Measurements from ENCODE around the gene TRAPPC1. TPM values are rescaled to one million over a fixed set of nuclear protein-coding genes. Genes with fewer than 3 reads are reported as not detected.

The TRAPPC1 gene
- total and polyA plus RNA-seq, 2 of the 8 experiments (the other 6 are each of a cell fraction or from before 2014, with no cell fraction given), result 114 to 170 TPM

DNA sequence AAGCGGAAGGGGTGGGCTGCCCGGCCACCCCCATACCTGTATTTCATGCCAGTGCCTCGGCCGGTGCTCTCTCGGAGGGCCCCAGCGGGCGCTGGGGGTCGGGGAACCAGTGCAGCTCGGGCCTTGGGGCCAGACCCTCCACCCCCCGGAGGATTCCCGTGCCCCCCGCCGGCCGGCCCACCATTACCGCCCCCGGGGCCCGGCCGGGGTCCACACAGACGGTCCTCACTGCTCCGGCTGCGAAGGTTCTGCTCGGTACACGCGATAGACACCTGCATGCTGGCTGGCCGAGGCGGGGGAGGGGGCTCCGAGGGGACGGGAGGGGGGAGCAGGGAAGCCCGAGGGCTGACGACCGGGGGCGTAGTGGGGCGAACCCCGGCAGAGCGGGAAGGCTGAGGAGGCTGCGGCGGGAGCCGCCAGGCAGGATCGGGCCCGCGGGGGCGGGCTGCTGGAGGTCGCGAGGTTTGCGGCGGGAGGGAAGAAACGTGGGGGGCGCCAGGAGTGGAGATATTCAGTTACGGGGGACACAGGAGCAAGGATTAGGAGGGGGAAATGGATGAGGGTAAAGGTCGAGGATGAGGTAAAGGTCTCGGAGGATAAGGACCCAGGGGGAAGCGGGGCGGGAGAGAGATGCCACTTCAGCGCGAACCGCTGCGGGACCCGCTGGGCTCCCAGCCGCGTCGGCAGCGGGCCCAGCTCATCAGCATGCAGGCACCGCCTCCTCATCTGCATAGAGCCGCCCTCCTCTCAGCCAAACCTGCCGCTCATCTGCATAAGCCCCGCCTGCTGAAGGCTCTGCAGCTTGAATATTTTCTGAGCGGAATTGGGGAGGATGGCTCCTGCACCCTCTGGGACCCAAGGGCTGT lies 2.4 kb downstream of the TRAPPC1 start, which contains the start of gene KCNAB3:
Gene KCNAB3 (minus strand): TSS at position 699 of the 866 bp plus-strand sequence. CDS start 421 bp downstream, at position 278.
- ChIA-PET POLR2A (ENCODE audit: partially characterized antibody) (interaction anchor here (0.8 to 1.2 kb wide), 2 partner anchors 11 to 243 kb away, joined by 3 read pairs; no protein-coding TSS in a partner anchor), CTCF (ENCODE audit: partially characterized antibody) (interaction anchor here (0.6 to 2.4 kb wide), 9 partner anchors 13 to 128 kb away, joined by 3 to 19 read pairs (median 4); partner anchors contain the start of gene KDM6B)
- 8% methylated on average over 19 of the region's 67 CpGs; no CpG with 5 or more reads in 1 of the 2 experiments for WGBS, 2 experiments (ENCODE audit: extremely low coverage in 1 of 2, insufficient coverage in 1 of 2, insufficient read length in 1 of 2, insufficient replicate concordance in 2 of 2, low coverage in 1 of 2, low lambda C conversion rate in 2 of 2, missing lambda C conversion rate in 1 of 2)
- FAIRE-seq (peak; percentile 42), DNase-seq (ENCODE audit: low read depth in 1 of 2, low spot score in 2 of 2) (peak in 1 of 2 experiments; percentile 83)
- Histone ChIP-seq H3K4me2 (ENCODE audit: insufficient read depth in 1 of 2, low read depth in 2 of 2, low read length in 2 of 2) (peak within 1 kb of the TSS; percentile 78 to 96), H4K20me1 (replicated peaks in 1 of 2; ENCODE audit: control insufficient read depth in 1 of 2, insufficient read depth in 2 of 2, low read length in 2 of 2) (peaks cover 0 to 5% of the 10 kb centered on the region in 2 experiments), H3K4ac (replicated peaks; ENCODE audit: insufficient read length, low read depth, low read length) (no peak within 1 kb of the TSS), H3K79me2 (ENCODE audit: control insufficient read depth in 1 of 2, insufficient read depth in 2 of 2, low read length in 2 of 2) (0 out of 4 replicates have a peak, but pooled peaks cover 0 to 4% of the 10 kb centered on the region in 2 experiments), H2BK120ac (replicated peaks; ENCODE audit: low read depth, low read length) (no peak within 1 kb of the TSS), H2BK15ac (ENCODE audit: low read length) (peak within 1 kb of the TSS; percentile 19; the same call in 1 of the 2 replicates), H2AK5ac (ENCODE audit: low read depth, low read length) (0 out of 2 replicates have a peak within 1 kb of the TSS, but pooled peaks have one; percentile 48), H4K5ac (ENCODE audit: insufficient read length, low read depth, low read length) (no peak within 1 kb of the TSS), H4K91ac (replicated peaks; ENCODE audit: insufficient read length, low read length) (no peak within 1 kb of the TSS), H3K4me3 (ENCODE audit: extremely low read depth in 1 of 4, insufficient read depth in 2 of 4, low read depth in 3 of 4, low read length in 4 of 4) (peak within 1 kb of the TSS; percentile 50 to 95 (median 60)), H4K8ac (ENCODE audit: extremely low read depth, insufficient read depth, low read length) (no peak within 1 kb of the TSS), H3K23me2 (ENCODE audit: low read depth, low read length) (peaks cover 15% of the 10 kb centered on the region), H3K79me1 (ENCODE audit: low read depth, low read length) (no peaks in the 10 kb centered on the region), H3K27ac (ENCODE audit: low read depth, low read length) (no peak within 1 kb of the TSS), H3K27me3 (replicated peaks in 1 of 4; ENCODE audit: control insufficient read depth in 3 of 4, extremely low read depth in 1 of 4, insufficient read depth in 3 of 4, low read length in 3 of 4) (peaks cover 11 to 44% (median 37%) of the 10 kb centered on the region in 4 experiments), H3K4me1 (replicated peaks in 1 of 4; ENCODE audit: control insufficient read depth in 3 of 4, insufficient read depth in 4 of 4, low read length in 3 of 4) (peaks cover 0 to 5% (median 3%) of the 10 kb centered on the region in 4 experiments; a peak in 4 of 7 replicates), H3K9me3 (ENCODE audit: insufficient read depth in 2 of 2, low read depth in 1 of 2, low read length in 1 of 2) (no peaks in the 10 kb centered on the region), H3K9ac (replicated peaks in 1 of 4; ENCODE audit: extremely low read depth in 1 of 4, low read depth in 3 of 4, low read length in 3 of 4) (peak within 1 kb of the TSS in 1 of 4 experiments; percentile 66; a peak in 2 of 7 replicates), H3K36me3 (ENCODE audit: control insufficient read depth in 2 of 4, insufficient read depth in 4 of 4, low read length in 3 of 4) (0 out of 8 replicates have a peak, but pooled peaks cover 0 to 3% (median 0%) of the 10 kb centered on the region in 4 experiments), H2BK20ac (ENCODE audit: low read length) (no peak within 1 kb of the TSS), H3K23ac (ENCODE audit: insufficient read length) (peak within 1 kb of the TSS; percentile 22), H2BK5ac (ENCODE audit: low read depth, low read length) (no peak within 1 kb of the TSS), H2BK12ac (ENCODE audit: low read depth, low read length) (no peak within 1 kb of the TSS), H3K14ac (ENCODE audit: insufficient read length) (no peak within 1 kb of the TSS), H3K18ac (ENCODE audit: extremely low read depth, low read length) (no peak within 1 kb of the TSS; the same call in 1 of the 2 replicates), H2AFZ (ENCODE audit: low read length) (no peak within 1 kb of the TSS; the same call in 1 of the 2 replicates), H3K56ac (replicated peaks; ENCODE audit: insufficient read length, low read depth, low read length) (no peak within 1 kb of the TSS)
- no peak for TF ChIP-seq GABPA (IDR thresholded peaks at IDR 0.05; ENCODE audit: borderline replicate concordance, insufficient read depth, low read length)
- TF ChIP-seq MAFK (IDR thresholded peaks at IDR 0.05; ENCODE audit: low read depth, low read length), result no peak
- peak; percentile 43 for TF ChIP-seq SUZ12 (IDR thresholded peaks at IDR 0.05; ENCODE audit: low read length)
- no peak for TF ChIP-seq FOSL1 (IDR thresholded peaks at IDR 0.05; ENCODE audit: insufficient read depth, low read depth, low read length)
- TF ChIP-seq EGR1 (IDR thresholded peaks at IDR 0.05; ENCODE audit: borderline replicate concordance, low read depth, low read length), result peak; percentile 65; the same call in 1 of the 2 replicates
- TF ChIP-seq CHD2 (IDR thresholded peaks at IDR 0.05; ENCODE audit: low read length), result peak; percentile 29
